ENCODE measurements around the gene ENTR1.
"Not testable (repeated sequence)": the region's sequence is repeated elsewhere in the genome, so short reads cannot be mapped to it uniquely, and the experiment has no call there.

Gene ENTR1

DNA sequence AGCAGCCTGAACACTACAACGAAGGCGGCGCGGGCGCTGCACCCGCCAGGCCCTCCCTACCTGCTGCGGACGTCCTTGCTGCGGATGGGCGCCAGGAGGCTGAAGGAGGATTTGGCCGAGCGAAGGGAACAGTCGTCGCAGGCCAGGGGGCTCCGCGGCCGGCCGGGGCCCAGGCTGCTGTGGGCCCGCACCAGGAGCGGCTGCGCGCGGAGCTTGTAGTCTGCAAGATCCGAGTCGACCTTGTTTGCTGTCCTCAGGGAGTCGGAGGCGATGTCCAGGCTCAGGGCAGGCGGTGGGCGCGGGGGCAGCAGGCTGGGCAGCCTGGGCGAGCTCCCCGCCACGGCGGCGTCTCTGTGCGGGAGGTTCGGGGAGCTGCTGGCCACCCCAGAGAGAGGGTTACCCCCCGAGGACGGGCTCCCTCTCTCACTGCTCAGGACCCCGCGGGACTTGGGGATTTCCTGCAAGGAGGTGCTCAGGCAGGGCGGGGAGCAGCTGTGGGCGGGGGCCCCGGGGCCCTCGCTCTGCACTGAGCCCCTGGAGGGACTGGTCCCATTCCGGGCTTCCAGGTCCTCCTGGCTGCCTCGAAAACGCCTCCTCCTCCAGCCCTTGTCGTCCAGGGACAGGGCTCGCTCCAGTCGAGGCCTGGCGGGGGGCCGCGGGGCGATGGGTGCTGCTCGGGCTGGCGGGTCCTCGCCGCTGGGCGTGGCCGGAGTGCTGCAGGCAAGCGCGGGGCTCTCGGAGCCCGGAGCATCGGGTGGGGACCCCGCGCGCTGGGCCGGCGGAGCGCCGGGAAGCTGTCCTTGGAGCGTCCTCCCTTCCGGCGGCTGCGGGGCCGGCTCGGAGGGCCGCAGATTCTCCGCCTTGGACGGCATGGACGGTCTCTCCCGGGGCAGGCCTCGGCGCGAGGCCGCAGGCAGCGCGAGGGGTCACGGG lies 28.4 kb upstream of the ENTR1 start:
- peak; percentile 66 for DNase-seq

DNA sequence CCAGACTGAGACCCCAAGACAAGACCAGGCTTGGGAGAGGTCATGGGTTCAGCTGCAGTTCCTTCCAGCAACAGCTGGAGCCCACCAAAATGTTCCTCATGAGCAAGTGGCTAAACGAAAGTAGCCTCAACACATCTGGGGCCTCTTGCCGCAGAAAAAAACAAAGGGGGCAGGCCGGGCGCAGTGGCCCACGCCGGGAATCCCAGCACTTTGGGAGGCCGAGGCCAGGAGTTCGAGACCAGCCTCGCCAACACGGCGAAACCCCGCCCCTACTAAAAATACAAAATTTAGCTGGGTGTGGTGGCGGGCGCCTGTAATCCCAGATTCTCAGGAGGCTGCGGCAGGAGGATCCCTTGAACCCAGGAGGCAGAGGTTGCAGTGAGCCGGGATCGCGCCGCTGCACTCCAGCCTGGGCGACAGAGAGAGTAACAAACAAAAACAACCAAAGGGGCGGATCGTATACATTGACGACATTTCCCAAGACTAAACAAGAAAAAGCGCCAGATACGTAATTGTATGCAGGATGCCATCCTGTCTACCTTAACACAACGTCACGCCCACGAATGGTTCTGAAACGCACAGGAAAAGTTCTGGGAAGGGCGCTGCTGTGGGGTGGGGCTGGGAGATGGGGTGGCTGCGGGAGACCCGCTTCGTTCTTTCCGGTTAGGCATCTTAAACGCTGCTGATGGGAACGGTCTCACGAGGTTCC lies 27.6 kb upstream of the ENTR1 start:
- no peak for DNase-seq

DNA sequence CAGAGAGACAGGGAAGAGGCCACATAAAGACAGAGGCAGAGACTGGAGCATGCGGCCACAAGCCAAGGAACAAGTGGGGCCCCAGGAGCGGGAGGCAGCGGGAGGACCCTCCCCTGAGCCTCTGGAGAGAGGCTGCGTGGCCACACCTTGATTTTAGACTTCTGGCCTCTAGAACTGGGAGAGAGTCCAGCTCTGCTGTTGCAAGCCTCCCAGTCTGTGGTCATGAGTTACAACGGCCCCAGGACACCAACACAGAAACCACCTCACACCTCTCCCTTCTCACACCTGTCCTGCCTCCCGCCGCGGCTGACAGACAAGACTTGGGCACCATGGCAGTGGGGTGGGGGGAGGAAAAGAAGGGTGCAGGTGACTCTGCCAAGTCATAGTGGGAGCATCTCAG lies 27.0 kb upstream of the ENTR1 start:
- no peak for DNase-seq

DNA sequence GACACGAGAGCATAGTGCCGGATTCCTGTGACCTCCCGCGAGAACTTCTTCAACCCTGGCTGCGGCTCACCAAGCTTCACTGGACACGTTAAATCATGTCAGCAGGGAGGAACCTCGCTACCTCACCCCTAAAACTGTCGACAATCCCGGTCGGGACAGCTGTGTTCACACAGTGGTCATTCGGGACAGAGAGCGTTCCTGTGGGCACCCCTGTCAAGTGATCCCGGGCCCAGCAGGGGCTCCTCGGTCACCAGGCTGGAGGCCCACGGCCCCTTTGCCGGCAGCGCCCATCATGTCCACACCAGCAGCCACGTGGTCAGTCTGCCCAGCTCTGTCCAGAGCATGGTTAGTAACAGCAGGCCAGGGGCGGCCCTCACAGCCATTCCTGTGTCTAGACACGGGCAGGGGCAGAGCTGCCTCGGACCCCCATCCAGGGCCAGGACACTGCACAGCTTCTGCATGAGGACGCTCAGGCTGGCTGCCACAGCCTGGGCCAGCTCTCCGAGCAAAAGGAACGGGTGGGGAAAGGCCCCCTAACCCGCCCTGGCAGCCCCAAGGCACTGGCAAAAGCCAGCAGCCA lies 25.7 kb upstream of the ENTR1 start:
- DNase-seq = no peak

DNA sequence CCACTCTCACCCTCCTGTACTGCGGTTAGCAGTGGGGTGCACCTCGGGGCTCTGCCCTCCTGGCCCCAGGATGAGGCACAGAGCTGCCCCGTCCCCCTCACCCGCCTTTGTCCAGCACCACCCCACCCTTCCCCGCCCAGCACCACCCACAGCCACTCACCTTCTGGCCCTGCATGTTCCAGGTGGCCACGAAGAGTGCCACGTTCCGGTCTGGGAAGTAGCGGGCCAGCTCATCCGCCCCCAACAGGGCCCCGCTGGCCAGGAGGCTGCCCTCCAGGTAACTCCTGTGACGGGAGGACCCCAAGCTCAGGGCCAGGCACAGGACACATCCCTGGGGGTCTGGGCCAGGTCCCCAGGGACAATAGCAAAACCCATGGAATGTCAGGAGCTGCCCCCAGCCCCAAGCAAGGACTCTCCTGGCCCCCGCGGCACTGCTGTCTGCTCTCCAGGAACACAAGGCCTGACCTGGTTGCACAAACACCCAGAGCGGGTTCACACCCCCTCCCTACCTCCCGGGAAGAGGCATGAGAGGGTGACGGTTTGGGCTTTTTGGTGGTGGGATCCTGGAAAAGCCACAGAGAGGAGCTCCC lies 24.3 kb upstream of the ENTR1 start:
- no peak for DNase-seq

DNA sequence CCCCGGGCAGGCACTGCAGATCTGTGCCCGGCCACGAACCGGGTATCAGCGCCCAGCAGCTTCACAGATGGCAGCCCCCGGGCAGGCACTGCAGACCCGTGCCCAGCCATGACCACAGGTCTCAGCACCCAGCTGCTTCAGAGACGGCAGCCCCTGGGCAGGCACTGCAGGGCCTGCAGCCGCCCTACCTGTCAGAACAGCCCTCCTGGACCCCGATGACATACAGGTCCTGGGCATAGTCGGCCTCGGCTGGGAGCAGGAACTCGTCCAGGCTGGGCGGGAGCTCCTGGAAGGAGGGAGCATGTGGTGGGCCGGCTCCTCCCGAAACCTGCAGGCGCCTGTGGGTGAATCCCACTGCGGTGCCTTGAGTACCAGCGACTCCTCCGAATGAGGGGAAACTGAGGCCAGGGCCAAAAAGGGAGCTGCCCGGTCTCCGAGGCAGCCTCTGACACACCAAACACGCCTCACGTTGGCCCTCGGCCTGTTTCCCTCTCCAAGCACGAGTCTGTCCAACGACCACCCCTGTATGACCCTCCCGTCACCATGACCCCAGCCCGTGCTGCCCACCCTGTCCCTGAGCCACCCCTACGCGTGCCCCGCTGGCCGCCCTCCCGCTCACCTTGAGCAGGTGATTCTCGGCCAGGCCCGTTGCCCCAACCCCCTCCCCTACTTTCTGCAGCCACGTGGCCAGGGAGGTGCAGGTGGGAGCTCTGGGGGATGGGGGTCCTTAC lies 23.6 kb upstream of the ENTR1 start:
- no peak for DNase-seq

DNA sequence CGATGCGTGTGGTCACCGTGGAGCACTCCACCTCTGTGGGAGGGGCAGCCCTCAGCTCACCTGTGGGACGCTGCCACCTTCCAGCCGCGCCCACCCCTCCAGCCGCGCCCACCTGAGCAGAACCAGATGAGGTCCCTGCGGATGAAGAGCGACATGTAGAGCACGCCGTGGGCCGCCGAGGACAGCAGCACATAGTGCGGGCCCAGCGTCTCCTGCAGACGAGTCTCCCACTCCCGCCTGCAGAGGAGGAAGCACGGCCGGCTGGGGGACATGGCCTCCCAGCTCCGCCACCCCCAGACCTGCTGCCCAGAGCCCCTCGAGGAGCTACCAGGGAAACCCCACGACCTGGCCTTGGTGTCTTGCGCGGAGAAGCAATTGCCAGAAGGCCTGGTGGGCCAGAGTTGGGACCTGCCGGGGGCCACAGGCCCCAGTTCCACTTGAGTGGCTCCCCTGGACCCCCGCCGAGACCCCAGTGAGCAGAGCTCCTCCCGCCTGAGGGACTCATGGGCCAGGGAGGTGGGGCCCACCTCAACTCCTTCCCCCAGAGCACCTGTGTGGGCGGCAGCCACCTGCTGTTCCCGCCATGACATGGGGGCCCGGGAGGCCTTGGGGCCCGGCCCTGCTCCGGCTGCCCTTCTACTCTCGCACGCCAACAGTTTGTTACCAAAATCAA lies 22.8 kb upstream of the ENTR1 start:
- no peak for DNase-seq

DNA sequence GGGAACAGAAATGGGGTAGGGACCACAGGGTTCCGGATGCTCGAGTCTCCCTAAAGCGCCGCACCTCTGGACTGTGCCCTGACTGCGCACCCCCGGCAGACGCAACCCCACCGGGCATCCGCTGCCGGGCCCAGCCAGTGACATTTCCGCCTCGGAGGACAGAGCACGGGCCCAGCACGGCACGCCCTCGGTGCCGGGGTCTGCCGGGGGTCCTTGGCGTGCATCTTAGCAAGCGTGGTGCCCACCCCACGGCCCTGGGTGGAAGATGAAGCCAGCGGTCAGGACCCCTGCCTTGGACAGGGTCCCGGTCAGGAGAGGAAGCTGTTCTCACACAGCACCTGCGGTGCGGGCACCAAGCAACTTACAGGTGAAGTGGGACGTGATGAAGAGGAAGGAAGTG lies 22.2 kb upstream of the ENTR1 start:
- DNase-seq = no peak

DNA sequence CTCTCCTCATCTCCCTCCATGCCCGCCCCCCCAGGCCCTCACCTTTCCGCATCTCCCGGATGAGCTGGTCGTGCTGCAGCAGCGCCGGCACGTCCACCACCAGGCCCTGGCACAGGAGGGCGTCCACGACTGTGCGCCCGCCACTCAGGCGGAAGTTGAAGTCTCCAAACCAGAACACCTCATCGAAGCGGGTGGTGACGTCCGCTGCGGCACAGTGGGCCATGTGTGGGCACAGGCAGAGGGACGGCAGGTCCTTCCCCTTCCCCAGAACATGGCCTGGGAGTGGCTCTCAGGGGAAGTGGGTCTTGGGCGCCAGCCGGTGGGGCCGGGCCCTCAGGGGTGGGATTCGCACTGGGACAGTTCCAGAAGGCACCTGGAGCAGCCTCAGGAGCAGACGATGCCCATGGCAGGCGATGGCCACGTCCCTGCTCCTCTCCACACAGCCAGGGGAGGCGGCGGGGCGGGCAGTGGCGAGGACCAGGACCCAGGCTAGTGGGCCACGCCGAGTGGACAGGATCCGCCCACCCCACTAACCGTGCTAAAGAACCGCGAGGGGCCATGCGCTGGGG lies 21.5 kb upstream of the ENTR1 start:
- DNase-seq = no peak

DNA sequence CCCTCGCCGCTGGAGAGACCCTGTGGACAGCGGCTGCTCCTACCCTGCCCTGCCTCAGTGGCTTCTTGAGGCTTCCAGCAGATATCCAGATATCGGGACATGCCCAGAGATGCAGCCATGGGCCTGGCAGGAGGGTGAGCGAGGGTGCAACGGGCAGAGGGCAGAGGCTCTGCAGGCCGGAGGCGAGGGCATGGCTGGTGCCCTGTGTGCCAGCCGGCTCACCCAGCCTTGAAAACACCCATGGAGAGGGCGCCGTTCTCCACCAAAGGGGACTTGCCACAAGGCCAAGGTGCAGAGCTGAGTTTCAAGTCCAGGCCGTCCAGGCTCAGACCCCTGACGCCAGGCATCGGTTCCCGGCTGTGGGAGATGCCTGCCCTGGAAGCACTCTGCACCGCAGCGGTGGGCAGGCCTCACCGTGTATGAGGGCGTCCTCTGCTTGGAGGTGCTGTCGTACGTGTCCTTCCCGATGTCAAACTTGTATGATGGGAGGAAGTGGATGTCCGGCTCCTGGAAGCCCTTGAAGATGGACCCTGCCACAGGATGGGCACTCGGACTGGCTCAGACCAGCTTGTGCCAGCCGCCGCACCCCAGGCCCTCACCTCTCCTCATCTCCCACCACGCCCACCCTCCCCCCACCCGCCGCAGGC lies 20.3 kb upstream of the ENTR1 start:
- DNase-seq = no peak

DNA sequence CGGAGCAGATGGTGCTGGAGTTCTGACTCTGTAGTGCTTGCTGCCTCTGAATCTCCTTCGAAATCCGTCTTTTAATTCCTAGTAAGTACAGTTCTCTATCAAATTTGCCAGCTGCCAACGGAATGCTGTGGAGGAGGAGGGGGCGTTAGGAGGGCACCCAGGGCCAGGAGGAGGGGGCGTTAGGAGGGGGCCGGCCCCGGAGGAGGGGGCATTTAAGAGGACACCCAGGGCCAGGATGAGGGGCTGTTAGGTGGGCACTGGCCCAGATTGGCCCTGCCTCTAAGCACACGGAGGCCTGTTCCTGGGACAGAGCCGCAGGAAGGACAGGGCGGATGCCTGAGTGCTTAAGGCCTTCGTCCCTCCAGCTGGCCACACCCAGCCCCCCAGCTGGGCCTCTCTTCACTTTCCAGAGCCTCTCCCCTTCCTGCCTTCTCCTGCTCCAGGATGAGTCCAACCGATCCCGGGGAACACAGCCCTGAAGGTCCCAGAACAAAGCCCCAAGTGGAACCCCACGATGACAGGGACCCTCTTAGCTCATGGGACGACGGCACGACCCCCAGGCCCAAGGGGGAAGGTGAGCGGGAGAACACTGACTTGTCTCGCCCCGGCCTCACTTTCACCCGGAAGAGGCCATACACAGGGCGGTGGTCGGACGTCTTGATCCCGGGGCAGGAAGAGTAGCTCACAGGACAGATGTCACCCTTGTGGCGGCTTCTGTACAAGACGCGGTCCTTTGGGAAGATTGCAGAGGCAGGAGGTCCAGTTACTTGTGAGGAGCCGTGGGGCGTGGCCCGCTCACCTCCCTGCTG lies 19.5 kb upstream of the ENTR1 start:
- no peak for DNase-seq

DNA sequence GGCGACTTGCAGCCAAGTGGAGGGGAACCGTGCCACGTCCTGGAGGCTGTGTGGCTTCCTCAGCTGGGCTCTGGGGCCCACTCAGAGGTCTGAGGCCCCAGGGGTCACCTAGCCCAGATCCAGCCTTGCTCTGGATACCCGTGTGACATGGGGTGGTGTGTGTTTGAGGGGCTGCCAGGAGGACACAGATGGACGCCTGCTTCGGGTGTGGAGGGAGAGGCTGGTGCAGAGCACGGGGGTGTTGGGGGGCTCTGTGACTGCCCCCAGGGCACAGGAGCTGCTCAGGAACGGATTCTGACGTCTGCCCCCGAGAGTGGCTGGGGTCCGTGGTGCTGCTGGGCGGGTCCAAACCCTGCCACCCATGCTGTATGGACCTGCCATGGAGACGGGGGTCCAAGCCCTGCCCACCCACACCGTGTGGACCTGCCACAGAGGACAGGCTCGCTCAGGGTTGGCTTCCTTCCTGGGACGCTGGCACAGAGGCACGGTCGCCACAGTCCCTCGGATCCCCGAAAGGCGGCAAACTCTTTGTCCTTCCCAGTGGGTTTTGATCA lies 18.7 kb upstream of the ENTR1 start:
- DNase-seq = no peak

DNA sequence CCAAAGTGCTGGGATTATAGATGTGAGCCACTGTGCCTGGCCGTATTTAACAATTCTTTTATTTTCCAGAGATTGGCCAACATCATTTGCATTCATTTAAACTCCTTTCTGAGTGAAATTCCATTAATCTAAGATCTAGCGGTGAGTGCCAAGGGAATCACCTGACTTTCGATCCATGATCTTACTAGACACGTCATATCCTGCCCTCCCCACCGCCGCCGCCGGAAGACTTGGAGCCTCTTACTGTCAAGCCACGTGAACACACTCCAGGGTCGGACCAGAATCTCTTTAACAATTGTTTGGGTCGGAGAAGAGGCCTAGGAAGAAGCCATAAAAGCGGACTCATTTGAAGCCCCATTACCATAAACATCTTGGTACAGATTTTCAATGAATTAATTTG lies 16.4 kb upstream of the ENTR1 start:
- DNase-seq = no peak

DNA sequence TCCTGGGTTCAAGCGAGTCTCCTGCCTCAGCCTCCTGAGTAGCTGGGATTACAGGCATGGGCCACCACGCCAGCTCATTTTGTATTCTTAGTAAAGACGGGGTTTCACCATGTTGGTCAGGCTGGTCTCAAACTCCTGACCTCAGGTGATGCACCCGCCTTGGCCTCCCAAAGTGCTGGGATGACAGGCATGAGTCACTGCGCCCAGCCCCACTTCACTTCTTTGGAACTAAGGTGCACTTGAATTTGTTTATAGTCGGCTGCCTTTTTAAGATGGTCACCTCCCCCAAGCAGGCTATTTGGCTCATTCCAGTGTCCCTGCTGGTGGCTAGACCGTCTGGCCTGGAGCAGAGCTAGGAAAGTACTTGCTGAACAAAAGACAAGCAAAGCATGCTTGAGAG lies 15.0 kb upstream of the ENTR1 start:
- not testable (repeated sequence) for DNase-seq

DNA sequence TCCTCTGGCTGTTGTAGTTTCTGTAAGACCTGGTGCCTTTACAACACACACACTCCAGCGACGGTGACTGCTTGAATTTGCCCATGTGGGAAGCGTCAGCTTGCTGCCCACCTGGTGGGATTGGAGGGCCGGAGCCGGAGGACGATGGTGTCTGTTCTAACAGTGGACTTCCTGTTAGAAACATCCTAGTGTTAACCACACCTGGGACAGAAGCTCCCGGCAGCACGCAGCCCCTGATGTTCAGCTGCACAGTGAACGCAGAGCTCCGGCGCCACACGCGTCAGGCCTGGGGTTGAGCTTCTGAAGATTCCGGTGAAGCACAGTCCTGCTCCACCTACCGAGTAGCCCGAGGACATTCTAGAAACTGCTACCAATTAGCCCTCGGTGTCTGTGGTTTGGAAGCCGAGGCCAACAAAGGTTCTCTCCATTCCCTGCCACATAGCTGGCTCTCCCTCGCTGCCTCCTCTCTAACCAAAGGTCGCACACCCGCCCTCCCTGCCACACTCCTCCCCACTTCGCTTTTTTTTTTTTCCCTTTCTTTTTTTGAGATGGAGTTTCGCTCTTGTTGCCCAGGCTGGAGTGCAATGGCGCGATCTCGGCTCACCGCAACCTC lies 14.4 kb upstream of the ENTR1 start:
- DNase-seq = no peak

DNA sequence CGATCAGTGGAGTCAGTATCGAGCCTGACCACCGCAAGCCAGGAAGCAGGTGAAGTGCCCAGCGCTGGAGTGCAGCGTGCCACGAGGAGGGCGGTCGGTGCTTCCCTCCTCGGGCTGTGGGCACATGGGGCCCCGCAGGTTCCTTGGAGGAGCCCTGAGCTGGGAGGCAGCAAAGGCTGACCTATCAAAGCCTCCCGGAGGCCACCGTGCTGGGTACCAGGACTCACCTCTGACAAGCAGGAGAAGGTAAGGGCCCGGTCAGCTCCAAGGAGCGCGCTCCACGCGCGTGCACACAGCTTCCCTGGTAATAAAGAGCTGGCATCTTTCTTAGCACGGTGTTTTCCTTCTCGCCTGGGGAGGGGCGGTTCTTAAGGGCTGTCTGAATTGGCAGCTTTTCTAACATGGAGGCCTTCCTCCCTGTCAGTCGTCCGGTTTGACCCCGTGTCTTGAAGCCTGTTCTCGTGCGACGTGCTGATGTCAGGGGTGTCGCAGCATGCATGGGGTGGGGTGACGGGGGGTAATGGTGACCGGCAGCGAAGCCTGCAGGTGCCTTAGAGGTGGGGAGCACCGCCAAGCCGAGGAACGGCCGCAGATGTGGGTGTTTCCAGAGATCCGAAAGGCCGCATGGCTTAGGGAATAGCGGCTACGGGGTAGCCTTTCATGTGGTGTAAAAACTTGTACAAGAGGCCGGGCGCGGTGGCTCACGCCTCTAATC lies 13.2 kb upstream of the ENTR1 start:
- DNase-seq = no peak

DNA sequence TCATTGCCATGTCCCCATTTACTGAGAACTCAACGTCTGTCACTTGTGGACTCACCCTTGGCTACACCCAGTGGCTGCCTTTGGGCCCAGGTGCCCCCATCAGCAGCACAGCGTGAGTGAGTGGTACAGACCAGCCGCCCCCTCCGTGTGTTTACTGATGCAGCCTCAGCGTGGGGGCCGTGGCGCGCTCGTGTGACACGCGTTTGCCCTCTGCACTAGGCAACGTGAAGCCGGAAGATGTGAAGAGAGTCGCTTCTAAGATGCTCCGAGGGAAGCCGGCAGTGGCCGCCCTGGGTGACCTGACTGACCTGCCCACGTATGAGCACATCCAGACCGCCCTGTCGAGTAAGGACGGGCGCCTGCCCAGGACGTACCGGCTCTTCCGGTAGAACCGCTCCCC lies 12.5 kb upstream of the ENTR1 start:
- DNase-seq = no peak

DNA sequence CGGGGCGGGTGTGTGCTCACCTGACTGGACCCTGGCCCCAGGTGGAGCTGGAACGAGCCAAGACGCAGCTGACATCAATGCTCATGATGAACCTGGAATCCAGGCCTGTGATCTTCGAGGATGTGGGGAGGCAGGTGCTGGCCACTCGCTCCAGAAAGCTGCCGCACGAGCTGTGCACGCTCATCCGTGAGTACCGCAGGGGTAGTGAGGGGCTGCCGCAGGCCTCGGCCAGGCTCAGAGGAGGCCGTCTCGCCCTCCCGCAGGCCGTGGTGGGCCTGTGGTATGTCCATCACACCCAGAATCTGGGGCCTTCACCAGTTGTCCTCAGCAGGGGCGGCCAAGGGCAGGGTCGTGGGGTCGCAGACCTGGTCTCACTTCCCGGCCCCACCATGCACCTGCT lies 11.4 kb upstream of the ENTR1 start:
- DNase-seq = no peak

DNA sequence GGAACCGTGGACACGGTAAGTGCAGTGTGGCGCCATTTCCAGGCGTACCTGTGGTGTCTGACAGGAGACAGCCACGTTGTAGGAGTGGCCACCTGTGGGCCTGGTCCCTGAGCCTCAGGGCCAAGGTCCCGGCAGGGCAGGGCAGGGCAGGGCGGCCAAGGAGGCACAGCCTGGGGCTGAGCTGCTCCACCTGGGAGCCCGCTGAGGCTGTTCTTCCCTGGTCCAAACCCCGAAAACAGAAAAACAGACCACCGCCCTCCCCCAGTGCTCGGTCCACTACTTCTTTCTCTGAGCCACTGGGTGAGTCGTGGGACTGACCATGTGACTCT lies 8.6 kb upstream of the ENTR1 start:
- no peak for DNase-seq
